ENCODE results near the gene COLEC11. TPM values are rescaled to one million over a fixed set of nuclear protein-coding genes. Genes with fewer than 3 reads are reported as not detected.

The COLEC11 gene
- total and polyA plus RNA-seq, 2 of the 13 experiments (the other 11 are each of a cell fraction or from before 2014, with no cell fraction given) = 1.5 to 3.0 TPM

DNA sequence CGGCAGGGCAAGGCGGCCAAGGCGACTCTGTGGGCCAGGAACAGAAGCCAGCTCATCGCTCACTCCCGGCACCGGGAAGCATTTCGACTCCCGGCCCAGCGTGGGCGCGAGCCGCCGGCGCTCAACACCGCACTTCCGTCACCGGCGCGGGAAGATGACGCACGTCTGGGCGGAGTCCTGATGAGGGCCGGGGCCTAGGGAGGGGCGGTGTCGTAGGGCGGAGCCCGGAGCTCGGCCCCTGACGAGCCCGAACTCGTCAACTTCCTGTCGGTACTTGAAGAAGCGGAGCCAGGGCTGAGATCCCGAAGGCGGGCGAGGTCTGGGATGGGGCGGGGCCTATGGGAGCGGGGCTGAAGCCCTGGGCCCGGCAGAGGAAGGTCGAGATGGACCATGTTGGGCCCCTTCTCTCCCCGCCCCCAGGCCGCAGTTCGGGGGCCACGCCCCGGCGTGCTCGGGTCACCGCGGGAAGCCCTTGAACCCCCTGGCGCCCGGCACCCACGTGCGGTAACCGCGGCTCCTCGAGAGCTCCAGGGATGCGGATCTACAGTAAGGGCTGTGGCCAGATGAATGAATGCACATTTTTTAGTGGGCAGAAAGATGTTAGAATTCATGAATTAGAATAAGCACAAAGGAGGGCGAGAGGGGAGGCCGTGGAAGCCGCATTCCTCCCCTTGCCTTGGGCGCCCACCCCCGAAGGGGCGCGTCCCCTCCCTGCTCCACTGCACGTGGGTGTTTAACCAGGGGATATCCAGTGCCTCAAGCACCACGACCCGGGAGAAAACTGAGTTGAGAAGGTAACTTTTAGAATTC is 36.5 kb upstream of the COLEC11 start, which contains the start of gene RNASEH1 (continued):
- peak; percentile 99; the same call in 1 of the 2 replicates for TF ChIP-seq ZNF510 (CRISPR knock-in tag; IDR thresholded peaks at IDR 0.05; ENCODE audit: low read depth)
- TF ChIP-seq ZNF264 (CRISPR knock-in tag; IDR thresholded peaks at IDR 0.05) = peak; percentile 93
- TF ChIP-seq RXRA (CRISPR knock-in tag; IDR thresholded peaks at IDR 0.05) = peak; percentile 97
- TF ChIP-seq ARID4A (CRISPR knock-in tag; IDR thresholded peaks at IDR 0.05; ENCODE audit: borderline replicate concordance) = peak; percentile 100
- peak; percentile 98 for TF ChIP-seq ZNF446 (CRISPR knock-in tag; IDR thresholded peaks at IDR 0.05)
- peak; percentile 99 for TF ChIP-seq ZNF761 (CRISPR knock-in tag; conservative IDR thresholded peaks at IDR 0.05)
- TF ChIP-seq, protein P1, sequence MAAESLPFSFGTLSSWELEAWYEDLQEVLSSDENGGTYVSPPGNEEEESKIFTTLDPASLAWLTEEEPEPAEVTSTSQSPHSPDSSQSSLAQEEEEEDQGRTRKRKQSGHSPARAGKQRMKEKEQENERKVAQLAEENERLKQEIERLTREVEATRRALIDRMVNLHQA (CRISPR knock-in tag; IDR thresholded peaks at IDR 0.05) = no peak
- TF ChIP-seq WIZ (CRISPR knock-in tag; IDR thresholded peaks at IDR 0.05) = peak; percentile 73; the same call in 1 of the 2 replicates
- TF ChIP-seq ZKSCAN1 (IDR thresholded peaks at IDR 0.05; ENCODE audit: low read length) = 0 out of 2 replicates have a peak, but pooled peaks have one; percentile 25
- TF ChIP-seq BRD4 (CRISPR knock-in tag; IDR thresholded peaks at IDR 0.05) = peak; percentile 90
- TF ChIP-seq SAP130 (CRISPR knock-in tag; IDR thresholded peaks at IDR 0.05; ENCODE audit: low read depth) = peak; percentile 100
- peak; percentile 95 for TF ChIP-seq SALL1 (CRISPR knock-in tag; IDR thresholded peaks at IDR 0.05)
- TF ChIP-seq GFI1 (CRISPR knock-in tag; IDR thresholded peaks at IDR 0.05; ENCODE audit: borderline replicate concordance) = peak; percentile 85
- TF ChIP-seq MZF1 (CRISPR knock-in tag; IDR thresholded peaks at IDR 0.05; ENCODE audit: borderline replicate concordance) = no peak; the same call in 1 of the 2 replicates
- no peak for TF ChIP-seq NFIB (CRISPR knock-in tag; IDR thresholded peaks at IDR 0.05; ENCODE audit: borderline replicate concordance)
- peak; percentile 21; the same call in 1 of the 2 replicates for TF ChIP-seq THYN1 (CRISPR knock-in tag; IDR thresholded peaks at IDR 0.05; ENCODE audit: borderline replicate concordance, low read depth)
- peak; percentile 47; the same call in 1 of the 2 replicates for TF ChIP-seq RAD21 (CRISPR knock-in tag; IDR thresholded peaks at IDR 0.05)
- TF ChIP-seq, protein P2, sequence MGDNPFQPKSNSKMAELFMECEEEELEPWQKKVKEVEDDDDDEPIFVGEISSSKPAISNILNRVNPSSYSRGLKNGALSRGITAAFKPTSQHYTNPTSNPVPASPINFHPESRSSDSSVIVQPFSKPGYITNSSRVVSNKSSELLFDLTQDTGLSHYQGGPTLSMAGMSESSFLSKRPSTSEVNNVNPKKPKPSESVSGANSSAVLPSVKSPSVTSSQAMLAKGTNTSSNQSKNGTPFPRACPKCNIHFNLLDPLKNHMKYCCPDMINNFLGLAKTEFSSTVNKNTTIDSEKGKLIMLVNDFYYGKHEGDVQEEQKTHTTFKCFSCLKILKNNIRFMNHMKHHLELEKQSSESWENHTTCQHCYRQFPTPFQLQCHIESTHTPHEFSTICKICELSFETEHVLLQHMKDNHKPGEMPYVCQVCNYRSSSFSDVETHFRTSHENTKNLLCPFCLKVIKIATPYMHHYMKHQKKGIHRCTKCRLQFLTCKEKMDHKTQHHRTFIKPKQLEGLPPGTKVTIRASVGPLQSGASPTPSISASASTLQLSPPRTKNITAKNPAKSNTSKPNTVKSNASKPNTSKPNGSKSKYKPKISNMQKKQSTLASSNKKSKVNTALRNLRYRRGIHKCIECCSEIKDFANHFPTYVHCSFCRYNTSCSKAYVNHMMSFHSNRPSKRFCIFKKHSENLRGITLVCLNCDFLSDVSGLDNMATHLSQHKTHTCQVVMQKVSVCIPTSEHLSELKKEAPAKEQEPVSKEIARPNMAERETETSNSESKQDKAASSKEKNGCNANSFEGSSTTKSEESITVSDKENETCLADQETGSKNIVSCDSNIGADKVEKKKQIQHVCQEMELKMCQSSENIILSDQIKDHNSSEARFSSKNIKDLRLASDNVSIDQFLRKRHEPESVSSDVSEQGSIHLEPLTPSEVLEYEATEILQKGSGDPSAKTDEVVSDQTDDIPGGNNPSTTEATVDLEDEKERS (CRISPR knock-in tag; IDR thresholded peaks at IDR 0.05) = peak; percentile 99
- TF ChIP-seq KLF13 (CRISPR knock-in tag; IDR thresholded peaks at IDR 0.05) = peak; percentile 93
- TF ChIP-seq ZFP36L2 (CRISPR knock-in tag; IDR thresholded peaks at IDR 0.05) = no peak
- no peak for TF ChIP-seq MLLT10 (CRISPR knock-in tag; IDR thresholded peaks at IDR 0.05)
- TF ChIP-seq GATAD2A (CRISPR knock-in tag; IDR thresholded peaks at IDR 0.05) = peak; percentile 88
- no peak for TF ChIP-seq ZNF549 (CRISPR knock-in tag; IDR thresholded peaks at IDR 0.05)
- TF ChIP-seq KLF12 (CRISPR knock-in tag; IDR thresholded peaks at IDR 0.05; ENCODE audit: borderline replicate concordance) = peak; percentile 98
